IPS-20b (cell line): ENCODE measurements around the gene ZSWIM3.

Experiments used
- H3K27ac ChIP-seq: one replicate; pipeline ENCODE4 v1.5.1; 2013; ENCODE audit warnings: low read length
- H3K27me3 ChIP-seq: 2 replicates; pipeline ENCODE4 v1.6.1; 2013; ENCODE audit warnings: mild to moderate bottlenecking, low read length, inconsistent platforms; ENCODE audit not compliant: insufficient read depth
- H3K36me3 ChIP-seq: 2 replicates; pipeline ENCODE4 v1.6.1; 2013; ENCODE audit warnings: low read depth, mild to moderate bottlenecking, inconsistent platforms, low read length, moderate library complexity; ENCODE audit not compliant: insufficient read depth
- H3K4me1 ChIP-seq: 2 replicates; pipeline ENCODE4 v1.6.1; 2013; ENCODE audit warnings: mild to moderate bottlenecking, control low read depth, inconsistent platforms, low read length, moderate library complexity; ENCODE audit not compliant: insufficient read depth
- H3K4me3 ChIP-seq: 2 replicates; pipeline ENCODE4 v1.5.1; 2013; ENCODE audit warnings: mild to moderate bottlenecking, low read length, inconsistent platforms
- H3K9ac ChIP-seq: 2 replicates; pipeline ENCODE4 v1.6.1; 2013; ENCODE audit warnings: low read depth, mild to moderate bottlenecking, inconsistent platforms, low read length, moderate library complexity
- H3K9me3 ChIP-seq: 2 replicates; pipeline ENCODE4 v1.6.1; 2013; ENCODE audit warnings: mild to moderate bottlenecking, low read depth, low read length, inconsistent platforms; ENCODE audit not compliant: insufficient read depth

ZSWIM3 gene

GRCh38 chr20:45857114-45857881, at the start of gene ZSWIM3, which contains the start of gene ACOT8:
ZSWIM3 (plus strand) TSS chr20:45857614; CDS start chr20:45857826, 212 bp downstream.
ACOT8 (minus strand) TSS chr20:45857392; CDS start chr20:45857315, 77 bp downstream.
- Histone ChIP-seq H3K36me3 (0 out of 2 replicates have a peak, but pooled peaks cover 2% of the 10 kb centered on the region), H3K27ac (peak within 1 kb of the TSS; percentile 78), H3K4me1 (peaks cover 14% of the 10 kb centered on the region; the same call in 1 of the 2 replicates), H3K9ac (peak within 1 kb of the TSS; percentile 81; the same call in 1 of the 2 replicates), H3K9me3 (no peaks in the 10 kb centered on the region), H3K27me3 (no peaks in the 10 kb centered on the region), H3K4me3 (peak within 1 kb of the TSS; percentile 91)

DNA sequence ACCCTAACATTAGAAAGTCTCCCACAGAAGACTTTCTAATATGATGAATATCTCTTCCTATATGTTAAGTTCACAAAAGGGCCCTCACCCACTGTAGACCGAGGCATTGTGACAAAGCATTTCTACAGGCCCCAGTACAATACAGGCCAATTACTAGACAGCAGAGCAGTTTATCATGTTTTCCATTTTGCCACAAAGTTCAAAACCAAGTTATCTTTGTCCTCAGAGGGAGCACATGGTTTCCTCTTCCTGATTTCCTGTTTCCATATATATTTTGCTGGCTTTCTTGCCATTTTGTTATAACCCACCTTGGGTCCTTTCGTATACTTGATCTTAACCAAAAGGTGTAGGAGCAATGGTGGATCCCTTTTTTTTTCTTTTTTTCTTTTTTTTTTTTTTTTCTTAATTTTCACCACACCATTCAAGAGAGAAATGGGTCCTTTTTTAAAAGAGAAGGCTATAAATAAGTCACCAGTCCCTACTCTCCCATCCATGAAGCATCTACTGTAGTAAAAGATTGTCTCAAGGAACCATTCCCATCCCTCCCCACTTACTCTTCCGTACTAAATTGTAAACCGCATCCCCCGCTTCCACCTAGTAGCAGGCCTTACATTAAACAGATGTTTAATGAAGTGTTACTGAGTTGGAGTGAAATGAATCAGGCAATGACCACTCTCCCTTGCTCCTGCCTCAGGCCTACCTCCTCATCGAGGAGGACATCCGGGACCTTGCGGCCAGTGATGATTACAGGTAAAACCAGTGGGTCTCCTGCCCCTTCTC, 47.0 kb upstream of the ZSWIM3 start:
- Histone ChIP-seq H3K4me3 (no peak overlapping the region), H3K9me3 (no peaks in the 10 kb centered on the region), H3K4me1 (no peaks in the 10 kb centered on the region), H3K9ac (no peak overlapping the region), H3K27ac (no peak overlapping the region), H3K36me3 (peaks cover 76% of the 10 kb centered on the region), H3K27me3 (no peaks in the 10 kb centered on the region)

DNA sequence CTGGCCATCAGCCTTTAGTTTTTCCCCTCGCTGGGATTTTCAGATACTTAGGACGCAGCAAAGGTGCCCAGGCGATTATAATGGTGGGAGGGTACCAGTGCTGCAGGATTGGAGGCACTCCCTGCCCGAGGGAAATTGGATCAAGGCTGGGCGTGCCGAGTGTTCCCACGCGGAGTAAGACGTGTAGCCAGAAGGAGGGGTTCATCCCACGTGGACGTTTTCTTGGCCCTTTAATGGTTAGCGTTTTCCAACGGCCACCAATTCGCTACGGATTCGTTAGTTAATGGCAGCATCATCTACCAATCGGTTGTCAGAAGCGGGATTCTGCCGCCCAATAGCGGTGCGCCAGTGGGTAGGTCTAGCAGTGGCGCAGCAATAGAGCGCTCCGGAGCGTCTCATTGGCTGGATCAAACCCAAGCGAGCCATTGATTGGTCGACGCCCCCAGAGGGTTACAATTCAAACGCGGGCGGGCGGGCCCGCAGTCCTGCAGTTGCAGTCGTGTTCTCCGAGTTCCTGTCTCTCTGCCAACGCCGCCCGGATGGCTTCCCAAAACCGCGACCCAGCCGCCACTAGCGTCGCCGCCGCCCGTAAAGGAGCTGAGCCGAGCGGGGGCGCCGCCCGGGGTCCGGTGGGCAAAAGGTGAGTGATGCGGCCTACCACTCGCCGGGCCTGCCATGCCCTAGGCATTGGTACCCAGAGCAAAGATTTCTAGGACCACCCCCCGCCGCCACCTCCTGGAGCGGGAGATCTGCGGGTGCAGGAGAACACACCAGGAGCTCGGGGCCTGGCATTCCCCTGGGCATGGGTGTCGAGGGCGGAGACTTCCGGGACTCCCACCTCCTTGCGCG, 45.0 kb upstream of the ZSWIM3 start, which contains the start of gene UBE2C:
Gene UBE2C, plus strand, starts transcription at position 488 of the 849 bp plus-strand sequence. Its CDS starts 52 bp downstream, at position 540.
- H3K4me1 ChIP-seq = no peaks in the 10 kb centered on the region
- peak within 1 kb of the TSS; percentile 97 for H3K9ac ChIP-seq
- peaks cover 80% of the 10 kb centered on the region for H3K36me3 ChIP-seq
- no peaks in the 10 kb centered on the region for H3K27me3 ChIP-seq
- peak within 1 kb of the TSS; percentile 97 for H3K4me3 ChIP-seq
- no peaks in the 10 kb centered on the region for H3K9me3 ChIP-seq
- peak within 1 kb of the TSS; percentile 46 for H3K27ac ChIP-seq

DNA sequence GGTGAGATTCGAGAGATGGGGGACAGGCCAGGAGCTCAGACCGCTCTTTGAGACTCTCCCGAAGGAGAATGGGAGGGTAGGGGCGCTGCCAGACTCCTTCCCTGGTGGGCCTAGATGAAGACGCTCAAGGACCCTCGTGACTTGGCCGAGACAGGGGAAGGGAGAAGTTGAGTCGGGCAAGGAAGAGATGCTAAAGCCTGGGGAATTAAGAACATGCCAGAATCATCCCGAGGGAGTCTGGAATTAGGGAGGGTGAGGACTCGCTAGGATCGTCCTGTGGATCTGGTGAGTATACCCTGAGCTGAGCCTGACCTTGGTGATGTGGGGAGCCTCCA, 44.4 kb upstream of the ZSWIM3 start:
- Histone ChIP-seq H3K36me3 (peaks cover 78% of the 10 kb centered on the region), H3K4me3 (peak overlapping the region; percentile 97), H3K27ac (peak overlapping the region; percentile 46), H3K27me3 (no peaks in the 10 kb centered on the region), H3K9me3 (no peaks in the 10 kb centered on the region), H3K4me1 (no peaks in the 10 kb centered on the region), H3K9ac (peak overlapping the region; percentile 97)

DNA sequence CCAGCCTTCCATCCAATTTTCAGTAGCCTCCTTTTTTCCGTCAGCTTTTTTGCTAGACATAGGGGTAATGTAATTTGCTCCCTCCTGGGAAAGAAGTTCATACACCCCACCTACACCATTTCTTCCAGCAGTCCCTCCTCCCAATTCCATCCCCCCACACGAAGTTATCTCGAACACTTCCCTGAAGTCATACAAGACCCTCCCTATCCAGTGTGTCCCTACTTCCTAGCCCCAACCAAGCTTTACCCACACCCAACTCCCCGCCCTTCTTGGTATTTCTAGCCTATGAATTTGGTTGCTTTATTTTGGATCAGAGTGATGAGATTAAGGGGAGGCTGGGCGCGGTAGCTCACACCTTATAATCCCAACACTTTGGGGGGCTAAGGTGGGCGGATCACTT, 43.9 kb upstream of the ZSWIM3 start:
- Histone ChIP-seq H3K9me3 (no peaks in the 10 kb centered on the region), H3K4me3 (peak overlapping the region; percentile 97), H3K27me3 (no peaks in the 10 kb centered on the region), H3K27ac (no peak overlapping the region), H3K36me3 (peaks cover 75% of the 10 kb centered on the region), H3K9ac (peak overlapping the region; percentile 97), H3K4me1 (no peaks in the 10 kb centered on the region)

- no peaks in the 10 kb centered on the region for H3K9me3 ChIP-seq
- no peak overlapping the region for H3K27ac ChIP-seq
- peak overlapping the region; percentile 36; the same call in 1 of the 2 replicates for H3K4me3 ChIP-seq
- no peak overlapping the region for H3K9ac ChIP-seq
- peaks cover 68% of the 10 kb centered on the region for H3K36me3 ChIP-seq
- no peaks in the 10 kb centered on the region for H3K4me1 ChIP-seq
- H3K27me3 ChIP-seq = no peaks in the 10 kb centered on the region
Observed at GRCh38 chr20:45814314-45814713, 43.1 kb upstream of the ZSWIM3 start.

DNA sequence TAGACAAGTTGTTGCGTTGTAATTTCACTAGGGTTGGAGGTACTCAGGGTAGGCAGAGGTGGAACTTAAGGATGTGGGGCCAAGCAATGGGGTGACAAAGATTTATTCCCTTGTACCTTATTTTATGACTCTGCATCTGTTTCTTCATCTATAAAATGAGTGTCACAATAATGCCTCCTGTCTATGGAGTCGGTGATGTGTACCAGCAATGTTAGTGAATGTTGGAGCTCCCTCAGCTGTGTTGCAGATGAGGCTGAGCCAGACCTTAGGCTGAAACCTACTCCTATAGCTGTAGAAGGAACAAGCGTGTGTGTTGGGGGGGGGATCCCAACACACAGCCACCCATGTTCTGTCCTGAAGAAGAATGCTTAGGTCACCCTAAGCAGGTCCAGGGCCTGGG, 40.5 kb upstream of the ZSWIM3 start:
- peaks cover 49% of the 10 kb centered on the region for H3K36me3 ChIP-seq

GRCh38 chr20:45817376-45818194, 39.8 kb upstream of the ZSWIM3 start:
- H3K4me3 ChIP-seq = no peak overlapping the region
- H3K27ac ChIP-seq = no peak overlapping the region
- H3K27me3 ChIP-seq = 0 out of 2 replicates have a peak, but pooled peaks cover 2% of the 10 kb centered on the region
- H3K36me3 ChIP-seq = peaks cover 49% of the 10 kb centered on the region
- H3K9ac ChIP-seq = no peak overlapping the region
- no peaks in the 10 kb centered on the region for H3K9me3 ChIP-seq
- H3K4me1 ChIP-seq = no peaks in the 10 kb centered on the region; the same call in 1 of the 2 replicates

More for the DNA sequence above, 40.5 kb upstream of the ZSWIM3 start:
- no peaks in the 10 kb centered on the region; the same call in 1 of the 2 replicates for H3K4me1 ChIP-seq
- H3K27ac ChIP-seq = no peak overlapping the region
- H3K27me3 ChIP-seq = no peaks in the 10 kb centered on the region
- no peak overlapping the region for H3K9ac ChIP-seq
- H3K9me3 ChIP-seq = no peaks in the 10 kb centered on the region
- no peak overlapping the region for H3K4me3 ChIP-seq

DNA sequence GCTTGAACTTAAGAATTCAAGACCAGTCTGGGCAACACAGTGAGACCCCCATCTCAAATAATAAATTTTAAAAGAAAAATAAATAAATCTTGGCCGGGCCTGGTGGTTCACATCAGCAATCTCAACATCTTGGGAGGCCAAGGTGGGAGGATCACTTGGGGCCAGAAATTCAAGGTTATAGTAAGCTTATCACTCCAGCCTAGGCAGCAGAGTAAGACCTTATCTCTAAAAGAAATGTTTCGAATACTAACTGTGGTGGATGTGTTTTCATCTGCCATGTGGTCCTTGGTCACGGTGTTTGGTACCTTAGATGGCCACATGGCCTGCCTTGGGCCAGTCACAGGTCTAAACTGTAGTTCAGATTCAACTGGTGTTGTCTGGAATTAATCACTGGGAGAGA, 39.2 kb upstream of the ZSWIM3 start:
- Histone ChIP-seq H3K27ac (no peak overlapping the region), H3K27me3 (peaks cover 8% of the 10 kb centered on the region), H3K36me3 (peaks cover 47% of the 10 kb centered on the region), H3K4me3 (no peak overlapping the region), H3K4me1 (no peaks in the 10 kb centered on the region; the same call in 1 of the 2 replicates), H3K9ac (no peak overlapping the region), H3K9me3 (no peaks in the 10 kb centered on the region)

DNA sequence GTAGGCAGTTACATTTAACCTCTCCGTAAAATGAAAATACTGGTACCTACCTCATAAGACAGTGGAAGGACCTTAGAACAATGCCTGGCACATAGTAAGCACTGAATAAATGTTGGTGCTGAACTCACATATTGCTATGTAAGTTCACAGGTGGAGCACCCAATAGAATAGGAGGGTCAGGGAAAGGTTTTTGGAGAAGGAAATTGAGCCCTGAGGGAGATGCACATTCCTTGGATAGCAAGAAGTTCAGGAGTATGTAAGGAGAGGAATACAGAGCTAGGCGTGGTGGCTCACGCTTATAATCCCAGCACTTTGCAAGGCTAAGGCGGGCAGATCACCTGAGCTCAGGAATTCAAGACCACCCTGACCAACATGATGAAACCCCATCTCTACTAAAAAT, 37.9 kb upstream of the ZSWIM3 start:
- Histone ChIP-seq H3K4me3 (no peak overlapping the region), H3K9ac (no peak overlapping the region), H3K4me1 (no peaks in the 10 kb centered on the region; the same call in 1 of the 2 replicates), H3K36me3 (peaks cover 36% of the 10 kb centered on the region), H3K9me3 (no peaks in the 10 kb centered on the region), H3K27ac (no peak overlapping the region), H3K27me3 (peaks cover 20% of the 10 kb centered on the region)
